Measurements from ENCODE around the gene LY86.

Gene LY86

DNA sequence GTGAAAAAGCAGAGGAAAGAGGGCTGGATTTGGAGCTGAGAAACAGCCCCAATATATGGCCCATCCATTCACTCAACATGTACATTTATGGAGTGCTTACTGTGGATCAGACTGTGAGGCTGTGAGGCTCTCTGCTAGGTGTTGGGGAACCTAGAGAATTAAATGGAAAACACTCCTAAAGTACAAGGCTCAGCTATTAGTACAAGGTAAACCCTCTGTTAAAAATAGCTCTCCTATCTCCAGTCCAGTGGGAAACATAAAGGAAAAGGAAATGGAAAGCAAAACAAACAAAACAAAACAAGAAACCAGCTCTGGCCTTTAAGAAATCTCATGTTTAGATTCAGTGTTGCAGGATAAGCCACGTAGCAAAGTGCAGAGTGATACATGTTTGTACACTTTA lies 35.0 kb downstream of the LY86 start:
- DNase-seq (ENCODE audit: low read depth): no peak

DNA sequence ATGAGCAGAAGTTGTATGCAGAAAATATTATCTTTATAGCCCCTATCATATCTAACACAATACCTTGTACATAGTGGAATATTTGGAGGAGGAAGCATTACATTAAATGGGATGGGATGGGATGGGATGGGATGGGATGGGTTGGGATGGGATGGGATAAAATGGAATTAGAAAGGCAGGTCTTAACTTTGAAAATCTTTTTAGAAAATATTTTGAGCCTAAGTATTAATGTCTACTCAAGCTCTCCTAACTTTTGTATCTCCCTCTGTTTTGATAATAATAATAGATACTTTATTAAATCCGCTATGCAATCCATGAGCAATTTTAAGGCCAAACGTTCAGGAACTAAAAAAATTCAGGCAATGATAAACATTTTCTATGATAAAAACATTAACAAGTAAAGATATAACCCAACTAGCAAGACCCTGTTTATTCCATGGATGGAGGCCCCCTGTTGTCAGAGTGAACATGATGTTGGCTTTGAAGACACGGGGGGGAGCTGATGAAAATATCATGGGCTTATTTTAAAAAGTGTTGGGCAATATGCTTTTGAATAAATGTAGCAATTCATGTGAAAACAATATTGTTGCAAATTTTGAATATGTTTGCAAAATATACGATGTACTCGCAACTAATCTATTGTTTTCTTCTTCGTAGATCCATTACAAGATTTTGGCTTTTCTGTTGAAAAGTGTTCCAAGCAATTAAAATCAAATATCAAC lies 35.9 kb downstream of the LY86 start:
- no peak for DNase-seq (ENCODE audit: low read depth)

- DNase-seq (ENCODE audit: low read depth): no peak
Measured at GRCh38 chr6:6626187-6626586, 37.7 kb downstream of the LY86 start.

GRCh38 chr6:6629402-6629801 lies 40.9 kb downstream of the LY86 start:
- DNase-seq (ENCODE audit: low read depth): no peak

DNA sequence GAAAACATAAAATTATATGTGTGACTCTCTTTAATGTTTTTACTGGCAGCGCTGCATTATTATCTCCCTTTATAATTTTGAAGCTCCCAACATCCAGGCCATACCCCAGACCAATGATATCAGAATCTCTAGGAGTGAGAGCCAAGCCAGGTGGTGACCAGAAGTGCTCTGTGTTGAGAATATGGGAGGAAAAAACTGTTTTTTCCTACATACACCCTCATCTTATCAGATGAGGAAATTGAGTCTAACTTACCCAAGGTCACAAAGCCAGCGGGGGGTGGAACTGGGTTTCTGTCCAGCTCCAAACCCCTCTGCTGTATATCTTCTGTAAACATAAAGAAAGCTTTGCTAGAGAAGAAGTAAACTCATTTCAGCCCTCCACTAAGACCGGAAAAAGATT lies 42.5 kb downstream of the LY86 start:
- DNase-seq (ENCODE audit: low read depth): no peak

DNA sequence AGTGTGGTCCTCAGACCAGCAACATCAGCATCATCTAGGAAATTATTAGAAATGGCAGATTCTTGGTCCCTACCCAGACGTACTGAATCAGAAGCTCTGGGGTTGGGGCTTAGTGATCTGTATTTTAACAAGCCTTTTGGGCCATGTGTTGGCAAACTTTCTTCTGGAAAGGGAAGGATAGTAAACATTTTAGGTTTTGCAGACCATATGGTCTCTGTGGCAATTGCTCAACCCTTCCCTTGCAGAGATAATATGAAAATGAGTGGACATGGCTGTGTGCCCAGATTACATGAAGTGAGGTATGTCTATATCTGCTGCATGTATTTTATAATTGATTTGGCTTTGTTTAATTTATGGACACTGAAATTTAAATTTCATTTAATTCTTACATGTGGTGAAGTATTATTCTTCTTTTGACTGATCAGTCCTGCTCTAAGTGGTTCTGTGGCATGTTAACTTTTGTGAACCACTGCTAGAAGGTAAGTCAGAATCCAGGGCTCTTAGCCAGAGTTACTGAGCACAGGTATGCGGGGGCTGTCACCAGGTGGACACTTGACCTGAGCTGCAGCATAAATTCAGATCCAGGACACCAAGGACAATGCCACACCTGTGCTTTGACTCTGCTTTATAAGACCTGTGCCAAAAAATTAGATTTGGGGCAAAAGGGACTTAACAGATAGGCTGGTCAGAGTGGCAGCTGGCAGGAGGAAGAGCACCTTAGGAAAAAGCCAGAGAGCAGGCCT lies 43.2 kb downstream of the LY86 start:
- no peak for DNase-seq (ENCODE audit: low read depth)

GRCh38 chr6:6633898-6634734 lies 45.6 kb downstream of the LY86 start:
- DNase-seq (ENCODE audit: low read depth): no peak

DNA sequence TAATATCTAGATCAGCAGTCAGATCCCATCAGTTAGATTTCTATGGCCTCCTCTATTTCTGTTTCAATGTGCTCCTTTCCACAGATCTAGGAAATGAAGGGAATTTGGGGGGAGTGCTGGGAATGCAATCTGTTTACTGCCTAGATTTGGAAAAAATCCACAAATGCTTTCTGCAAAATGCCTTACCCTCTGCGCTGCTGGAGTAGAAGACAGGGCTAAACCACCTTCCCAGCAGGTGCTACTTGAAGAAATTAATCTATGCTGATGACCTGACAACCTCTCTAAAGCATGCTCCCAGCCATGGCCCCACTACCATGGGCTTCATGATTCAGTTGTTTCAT lies 46.2 kb downstream of the LY86 start:
- DNase-seq (ENCODE audit: low read depth): no peak

DNA sequence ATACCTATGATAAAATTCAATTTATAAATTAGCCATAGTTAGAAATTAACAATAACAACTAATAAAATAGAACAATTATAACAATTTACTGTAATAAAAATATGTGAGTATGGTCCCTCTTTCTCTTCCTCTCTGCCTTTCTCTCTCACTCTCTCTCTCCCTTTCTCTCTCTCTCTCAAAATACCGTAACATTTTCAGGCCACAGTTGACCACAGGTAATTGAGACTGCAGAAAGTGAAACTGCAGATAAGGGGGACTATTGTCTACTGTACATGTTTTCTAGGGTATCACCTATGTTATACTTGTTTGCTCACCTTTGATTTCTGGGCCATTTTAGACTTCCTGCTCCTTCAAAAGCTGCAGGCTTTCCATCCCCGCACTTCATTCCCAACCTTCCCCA lies 46.8 kb downstream of the LY86 start:
- DNase-seq (ENCODE audit: low read depth): no peak

GRCh38 chr6:6635869-6636268 lies 47.3 kb downstream of the LY86 start:
- no peak for DNase-seq (ENCODE audit: low read depth)

DNA sequence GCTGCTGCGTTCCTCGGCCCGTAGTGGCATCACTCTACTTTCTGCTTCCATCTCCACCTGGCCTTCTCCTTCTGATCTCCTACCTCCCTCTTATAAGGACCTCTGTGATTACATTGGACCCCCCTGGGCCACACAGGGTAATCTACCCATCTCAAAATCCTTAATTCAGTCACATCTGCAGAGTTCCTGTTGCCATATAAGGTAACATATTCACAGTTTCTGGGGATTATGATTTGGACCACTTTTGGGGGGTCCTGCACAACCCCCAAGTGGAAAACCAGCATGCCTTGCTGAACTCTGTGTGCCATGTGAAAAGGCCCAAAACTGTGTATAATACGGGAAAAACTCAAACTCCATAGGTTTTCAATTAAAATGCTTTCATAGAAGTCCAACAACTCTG lies 51.1 kb downstream of the LY86 start:
- DNase-seq (ENCODE audit: low read depth): no peak

DNA sequence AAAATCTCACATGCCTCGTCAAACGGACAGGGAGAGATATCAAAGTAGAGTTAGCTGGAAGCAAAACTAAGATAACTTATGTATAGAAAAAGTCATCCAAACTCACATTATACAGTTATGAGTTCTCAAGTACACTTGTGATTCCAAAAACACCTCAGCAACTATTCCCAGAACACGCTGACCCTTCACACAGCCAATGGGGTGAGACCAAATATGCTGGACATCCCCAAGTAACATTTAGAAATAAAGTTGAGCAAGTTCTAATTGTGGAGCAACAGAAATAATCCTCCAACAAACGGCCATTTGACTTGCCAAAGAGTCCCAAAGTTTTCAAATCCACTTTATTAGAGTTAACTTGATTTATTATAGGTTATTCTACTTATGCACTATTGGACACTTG lies 52.4 kb downstream of the LY86 start:
- DNase-seq (ENCODE audit: low read depth): no peak

DNA sequence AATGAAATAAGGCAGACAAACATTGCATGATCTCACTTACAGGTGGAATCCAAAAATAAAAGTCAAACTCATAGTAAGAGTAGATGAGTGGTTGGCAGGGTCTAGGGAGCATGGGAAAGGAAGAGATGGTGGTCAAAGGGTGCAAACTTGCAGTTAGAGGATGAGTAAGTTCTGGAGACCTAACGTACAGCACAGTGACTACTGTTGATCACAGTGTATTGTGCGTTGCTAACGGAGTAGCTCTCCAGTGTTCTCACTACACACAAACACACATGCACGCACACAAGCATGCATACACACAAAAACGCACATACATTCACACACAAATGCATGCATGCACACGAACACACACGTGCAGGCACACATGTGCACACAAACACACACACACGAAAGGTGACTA lies 54.9 kb downstream of the LY86 start:
- DNase-seq (ENCODE audit: low read depth): no peak

DNA sequence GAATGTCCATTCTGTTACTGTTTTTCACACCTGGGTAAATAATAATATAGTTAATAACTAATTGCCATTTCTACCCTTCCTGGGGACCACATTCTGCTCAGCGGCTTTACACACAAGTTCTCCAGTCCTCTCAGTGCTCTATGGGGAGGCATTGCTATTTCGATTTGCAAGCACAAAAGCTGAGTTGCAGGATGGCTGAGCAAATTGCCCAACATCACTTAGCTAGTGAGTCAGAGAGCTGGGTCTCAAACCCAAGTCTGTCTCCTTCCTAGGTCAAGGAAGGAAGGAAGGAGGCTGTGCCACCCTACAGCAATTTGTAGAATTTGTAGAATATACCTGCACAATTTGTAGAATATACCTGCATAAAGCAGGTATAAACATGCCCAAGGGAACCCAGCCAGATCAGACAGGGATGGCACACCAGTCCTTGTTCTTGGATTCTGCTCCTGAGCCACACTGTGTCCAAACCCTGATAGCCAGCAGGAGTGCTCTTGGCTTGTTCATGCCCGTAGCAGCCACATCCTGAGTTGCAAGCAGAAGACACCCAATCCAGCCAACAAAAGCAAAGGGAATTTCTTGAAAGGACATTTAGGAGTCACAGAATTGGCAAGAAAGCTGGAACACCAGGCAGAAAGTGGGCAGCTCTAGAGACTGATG lies 56.9 kb downstream of the LY86 start:
- no peak for DNase-seq (ENCODE audit: low read depth)

DNA sequence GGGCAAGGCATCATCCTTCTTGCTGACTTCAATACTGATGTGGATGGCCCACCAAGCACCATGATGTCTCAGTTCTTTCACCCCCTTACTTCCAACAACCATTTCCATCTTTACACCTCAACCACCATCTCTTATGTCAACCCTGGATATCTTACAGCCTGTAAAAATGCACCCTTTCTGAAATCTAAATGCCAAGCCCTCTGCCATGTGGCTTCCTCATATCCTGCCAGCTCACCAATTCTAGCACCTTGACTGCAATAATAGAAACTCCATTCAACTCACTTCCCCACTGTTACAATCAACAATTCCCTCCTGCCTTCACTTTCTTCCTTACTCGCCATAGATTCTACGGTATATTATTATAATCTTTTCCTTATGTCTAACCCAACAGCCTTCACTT lies 57.9 kb downstream of the LY86 start:
- no peak for DNase-seq (ENCODE audit: low read depth)

- no peak for DNase-seq (ENCODE audit: low read depth)
Measured at GRCh38 chr6:6646859-6647258, 58.3 kb downstream of the LY86 start.

- DNase-seq (ENCODE audit: low read depth): no peak
Measured at GRCh38 chr6:6648692-6649343, 60.3 kb downstream of the LY86 start.

DNA sequence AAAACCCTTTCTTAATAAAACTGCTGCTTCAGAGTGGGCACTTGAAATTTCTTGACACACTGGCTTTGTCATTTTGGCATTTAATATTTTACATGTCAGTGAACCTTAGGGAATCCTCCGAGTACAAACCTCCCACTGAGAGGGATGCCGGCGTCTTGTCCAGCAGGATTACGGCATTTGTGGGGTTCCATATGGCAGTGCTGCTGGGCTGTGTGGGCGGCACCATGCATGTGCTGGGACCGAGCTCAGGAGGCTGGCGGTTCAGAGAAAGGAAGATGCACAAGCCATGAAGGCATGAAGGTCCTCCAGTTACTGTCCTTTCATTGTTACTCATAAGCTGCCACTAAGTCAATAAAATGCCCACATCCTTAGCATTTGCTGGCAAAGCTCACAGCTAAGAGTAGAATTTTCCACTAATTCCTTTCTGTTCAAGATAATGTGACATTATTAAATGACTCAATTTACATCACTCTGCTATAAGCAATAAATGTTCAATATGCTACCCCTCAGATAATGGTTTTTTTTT lies 61.4 kb downstream of the LY86 start:
- no peak for DNase-seq (ENCODE audit: low read depth)

DNA sequence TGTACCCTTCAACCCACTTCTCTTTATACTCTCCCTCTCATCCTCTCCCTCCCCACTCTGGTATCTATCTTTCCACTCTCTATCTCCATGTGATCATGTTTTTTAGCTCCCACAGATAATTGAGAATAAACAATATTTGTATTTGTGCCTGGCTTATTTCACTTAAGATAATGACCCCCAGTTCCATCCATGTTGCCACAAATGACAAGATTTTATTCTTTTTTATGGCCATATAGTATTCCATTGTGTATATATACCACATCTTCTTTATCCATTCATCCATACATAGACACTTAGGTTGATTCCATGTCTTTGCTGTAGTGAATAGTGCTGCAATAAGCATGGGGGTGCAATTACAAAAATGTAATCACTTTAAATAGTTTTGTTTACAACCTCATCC lies 62.3 kb downstream of the LY86 start:
- DNase-seq (ENCODE audit: low read depth): no peak

DNA sequence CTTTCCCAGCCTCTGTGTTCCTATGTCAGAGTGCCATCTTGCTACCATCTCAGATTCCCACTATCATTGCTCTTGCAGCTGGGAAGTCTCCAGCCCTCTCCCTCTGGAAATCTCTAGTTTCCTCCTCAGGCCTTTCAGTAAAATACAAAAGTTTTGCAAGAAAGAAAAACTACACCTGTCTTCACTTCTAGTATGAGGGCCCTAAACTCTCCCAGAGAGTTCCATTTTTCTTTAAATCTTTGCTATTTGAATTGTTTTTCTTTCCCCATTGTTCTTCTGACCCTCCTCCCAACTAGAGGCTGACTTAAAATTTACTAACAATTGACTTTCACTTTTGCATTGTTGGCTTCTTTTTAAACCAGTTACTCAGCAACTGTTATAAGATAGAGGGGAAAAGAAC lies 62.8 kb downstream of the LY86 start:
- no peak for DNase-seq (ENCODE audit: low read depth)

GRCh38 chr6:6652932-6653331 lies 64.4 kb downstream of the LY86 start:
- DNase-seq (ENCODE audit: low read depth): no peak

Measured in HS-27A (cell line).